HEK293 (cell line): Measurements from ENCODE around the gene DZIP1L.

ENCODE experiments used
- HOXA7 ChIP-seq: sonication (generic); formaldehyde crosslinking; IDR thresholded peaks from 2 replicates; pipeline ENCODE4 v1.8.1; 2022; ENCODE audit warnings: missing genetic modification reagents, borderline replicate concordance
- SCRT1 ChIP-seq: fragments of 450-650 bp; formaldehyde crosslinking; IDR thresholded peaks from 2 replicates; pipeline ENCODE4 v1.5.1; 2016; ENCODE audit warnings: missing biosample characterization, missing genetic modification characterization, borderline replicate concordance
- ZFP3 ChIP-seq: fragments of 450-650 bp; formaldehyde crosslinking; IDR thresholded peaks from 2 replicates; pipeline ENCODE4 v1.5.1; 2016; ENCODE audit warnings: low read depth, missing biosample characterization, missing genetic modification characterization
- ZNF274 ChIP-seq, 2 experiments: fragments of 200-500 bp in 1 of 2; fragments of 450-650 bp in 1 of 2; sonication (Bioruptor generic) in 1 of 2; formaldehyde crosslinking in 1 of 2; IDR thresholded peaks; 2 replicates each; pipeline versions ENCODE4 v1.5.1 to v1.6.1; 2014 to 2016; ENCODE audit warnings: borderline replicate concordance in 1 of 2, inconsistent platforms in 1 of 2, low read length in 1 of 2, missing biosample characterization in 1 of 2, missing genetic modification characterization in 1 of 2
- ZNF280D ChIP-seq: fragments of 450-650 bp; formaldehyde crosslinking; IDR thresholded peaks from 2 replicates; pipeline ENCODE4 v1.5.1; 2016; ENCODE audit warnings: missing biosample characterization, missing genetic modification characterization
- ZNF510 ChIP-seq: fragments of 450-650 bp; formaldehyde crosslinking; IDR thresholded peaks from 2 replicates; pipeline ENCODE4 v1.5.1; 2018; ENCODE audit warnings: mild to moderate bottlenecking, missing genetic modification characterization, missing biosample characterization; ENCODE audit not compliant: insufficient replicate concordance
- ZNF629 ChIP-seq: fragments of 450-650 bp; formaldehyde crosslinking; IDR thresholded peaks from 2 replicates; pipeline ENCODE4 v1.5.1; 2017; ENCODE audit warnings: missing biosample characterization, missing genetic modification characterization
- ZNF792 ChIP-seq: fragments of 450-650 bp; formaldehyde crosslinking; IDR thresholded peaks from 2 replicates; pipeline ENCODE4 v1.5.1; 2016; ENCODE audit warnings: missing biosample characterization, missing genetic modification characterization

GRCh38 chr3:138118612-138119422, 3.4 kb upstream of the DZIP1L start:
- TF ChIP-seq ZNF792 (tag by site-specific recombination) (no peak), HOXA7 (CRISPR knock-in tag) (no peak), ZFP3 (tag by site-specific recombination) (no peak), ZNF629 (no peak), ZNF274 (IDR thresholded peaks at IDR 0.05; ENCODE audit: low read length) (no peak), ZNF274 (tag by site-specific recombination; IDR thresholded peaks at IDR 0.05; ENCODE audit: borderline replicate concordance) (no peak), ZNF280D (tag by site-specific recombination) (no peak), ZNF510 (no peak), SCRT1 (tag by site-specific recombination) (no peak)
